Fibroblast of gingiva (primary cell): ENCODE measurements around the gene TMEM158.

Source experiments
- DNase-seq: peaks from one replicate; pipeline ENCODE4 v3.0.0-alpha.2; 2011; ENCODE audit warnings: low read depth

TMEM158 gene

GRCh38 chr3:45199837-45200648 is 26.0 kb downstream of the TMEM158 start:
- DNase-seq, result peak; percentile 72

- DNase-seq, result no peak
Measured at GRCh38 chr3:45198264-45199260, 27.5 kb downstream of the TMEM158 start.

- no peak for DNase-seq
Measured at GRCh38 chr3:45194791-45195190, 31.3 kb downstream of the TMEM158 start.

- no peak for DNase-seq
Measured at GRCh38 chr3:45191924-45192417, 34.1 kb downstream of the TMEM158 start.

- DNase-seq, result no peak
Measured at GRCh38 chr3:45191424-45191823, 34.7 kb downstream of the TMEM158 start.

- no peak for DNase-seq
Measured at GRCh38 chr3:45188719-45189659, 37.1 kb downstream of the TMEM158 start.

GRCh38 chr3:45187694-45188141 is 38.4 kb downstream of the TMEM158 start:
- DNase-seq, result no peak

- DNase-seq, result no peak
Measured at GRCh38 chr3:45186871-45187270, 39.2 kb downstream of the TMEM158 start.

- no peak for DNase-seq
Measured at GRCh38 chr3:45185461-45185860, 40.6 kb downstream of the TMEM158 start.

GRCh38 chr3:45185052-45185451 is 41.0 kb downstream of the TMEM158 start:
- DNase-seq, result no peak

- no peak for DNase-seq
Measured at GRCh38 chr3:45183872-45184262, 42.2 kb downstream of the TMEM158 start.

- peak; percentile 82 for DNase-seq
Measured at GRCh38 chr3:45182915-45183871, 42.9 kb downstream of the TMEM158 start.

GRCh38 chr3:45181496-45181895 is 44.6 kb downstream of the TMEM158 start:
- no peak for DNase-seq

GRCh38 chr3:45180899-45181298 is 45.2 kb downstream of the TMEM158 start:
- DNase-seq, result no peak

GRCh38 chr3:45180051-45180450 is 46.0 kb downstream of the TMEM158 start:
- DNase-seq, result peak; percentile 84

GRCh38 chr3:45179163-45179562 is 46.9 kb downstream of the TMEM158 start:
- DNase-seq, result no peak

GRCh38 chr3:45178183-45179023 is 47.7 kb downstream of the TMEM158 start:
- peak; percentile 96 for DNase-seq

- DNase-seq, result no peak
Measured at GRCh38 chr3:45176912-45177311, 49.2 kb downstream of the TMEM158 start.
